HL-60/S4 (cell line): ENCODE data around the gene CHAD.

Experiments used
- in situ Hi-C: fragments of 300-500 bp; cut with MboI; formaldehyde crosslinking; loops from 2 replicates; pipeline ENCODE4 v1.14.3; 2022; ENCODE audit warnings: low sequenced_read_pairs

The CHAD gene

DNA sequence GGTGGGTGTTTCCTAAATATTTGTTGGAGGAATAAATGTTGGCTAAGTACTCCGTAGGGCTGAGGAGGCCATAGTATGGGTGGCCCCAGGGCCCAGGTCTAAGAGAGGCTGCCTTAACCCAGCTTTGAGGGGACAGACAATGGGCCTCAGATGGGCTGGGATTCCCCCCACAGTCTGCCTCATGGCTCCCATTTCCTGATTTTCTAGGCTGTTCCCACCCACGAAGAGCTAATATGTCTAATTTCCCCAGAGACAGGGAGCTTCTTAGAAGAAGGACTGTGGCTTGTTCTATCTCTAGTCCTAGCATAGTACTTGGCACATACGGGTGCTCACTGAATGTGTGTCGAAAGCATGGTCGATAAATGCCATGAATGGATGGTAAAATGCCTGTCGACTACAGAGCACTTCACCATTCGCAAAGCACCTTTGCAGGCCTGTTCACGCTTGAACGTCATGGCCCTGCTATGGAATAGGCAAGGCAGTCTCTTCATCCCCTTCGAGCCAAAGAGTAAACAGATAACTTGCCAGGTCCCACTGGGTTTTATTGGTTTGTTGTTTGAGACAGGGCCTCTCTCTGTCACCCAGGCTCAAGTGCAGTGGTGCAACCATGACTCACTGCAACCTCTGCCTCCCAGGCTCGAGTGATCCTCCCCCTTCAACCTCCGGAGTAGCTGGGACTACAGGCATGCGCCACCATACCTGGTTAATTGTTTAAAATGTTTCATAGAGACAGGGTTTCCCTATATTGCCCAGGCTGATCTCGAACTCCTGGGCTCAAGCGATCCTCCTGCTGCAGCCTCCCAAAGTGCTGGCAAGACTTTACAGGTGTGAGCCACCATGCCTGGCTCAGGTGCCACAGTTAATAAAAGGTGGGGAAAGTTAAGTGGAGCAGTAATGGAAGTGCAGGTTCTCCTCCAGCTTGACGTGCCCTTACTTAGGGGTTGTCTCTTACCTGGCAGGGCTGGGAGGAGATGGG lies 9.7 kb downstream of the CHAD start:
- in situ Hi-C loops: no loop called here

DNA sequence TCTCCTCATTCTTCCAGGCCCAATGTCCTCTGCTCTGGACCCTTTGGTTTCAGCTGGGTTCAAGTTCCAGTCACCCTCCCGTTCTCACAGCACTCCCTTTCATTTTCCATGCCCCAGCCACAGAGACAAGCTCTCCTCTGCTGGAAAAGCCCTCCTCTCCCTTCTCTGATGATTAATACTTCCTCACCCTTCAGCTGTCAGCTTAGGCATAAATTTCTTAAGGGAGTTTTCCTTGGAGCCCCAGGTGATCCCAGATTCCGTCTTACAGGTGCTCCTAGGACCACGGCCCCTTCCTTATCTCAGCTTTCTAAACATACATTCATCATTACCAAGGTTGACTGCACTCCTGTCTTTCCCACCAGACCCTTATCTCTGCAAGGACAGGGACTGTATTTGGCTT lies 10.4 kb downstream of the CHAD start:
- in situ Hi-C loops: no loop called here

DNA sequence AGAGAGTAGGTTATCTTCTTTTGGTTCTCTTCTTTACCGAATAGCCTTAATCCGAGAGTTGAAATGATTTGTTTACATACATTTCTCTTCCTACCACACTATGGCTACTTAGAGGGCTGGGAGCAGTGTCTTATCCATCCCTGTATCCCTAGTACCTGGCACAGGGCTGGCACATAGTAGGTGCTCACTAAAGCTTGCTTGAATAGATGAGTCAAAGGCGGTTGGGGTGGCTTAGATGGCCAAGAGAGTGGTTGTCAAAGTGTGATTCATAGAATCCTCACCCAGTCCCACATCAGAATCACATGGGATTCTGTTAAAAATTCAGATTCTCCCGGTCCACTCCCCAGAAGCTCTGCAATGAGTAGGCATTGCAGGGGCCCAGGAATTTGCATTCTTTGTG lies 11.1 kb downstream of the CHAD start:
- in situ Hi-C loops: no loop called here

DNA sequence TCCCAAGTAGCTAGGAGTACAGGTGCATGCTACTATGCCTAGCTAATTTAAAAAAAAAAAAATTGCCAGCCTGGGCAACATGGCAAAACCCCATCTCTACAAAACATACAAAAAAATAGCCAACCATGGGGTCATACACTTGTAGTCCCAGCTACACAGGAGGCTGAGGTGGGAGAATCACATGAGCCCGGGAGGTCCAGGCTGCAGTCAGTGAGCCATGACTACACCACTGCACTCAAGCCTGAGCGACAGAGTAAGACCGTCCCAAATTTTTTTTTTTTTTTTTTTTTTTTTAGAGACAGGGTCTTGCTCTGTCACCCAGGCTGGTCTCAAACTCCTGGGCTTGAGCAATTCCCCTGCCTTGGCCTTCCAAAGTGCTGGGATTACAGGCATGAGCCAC lies 14.8 kb downstream of the CHAD start:
- in situ Hi-C loops: no loop called here

DNA sequence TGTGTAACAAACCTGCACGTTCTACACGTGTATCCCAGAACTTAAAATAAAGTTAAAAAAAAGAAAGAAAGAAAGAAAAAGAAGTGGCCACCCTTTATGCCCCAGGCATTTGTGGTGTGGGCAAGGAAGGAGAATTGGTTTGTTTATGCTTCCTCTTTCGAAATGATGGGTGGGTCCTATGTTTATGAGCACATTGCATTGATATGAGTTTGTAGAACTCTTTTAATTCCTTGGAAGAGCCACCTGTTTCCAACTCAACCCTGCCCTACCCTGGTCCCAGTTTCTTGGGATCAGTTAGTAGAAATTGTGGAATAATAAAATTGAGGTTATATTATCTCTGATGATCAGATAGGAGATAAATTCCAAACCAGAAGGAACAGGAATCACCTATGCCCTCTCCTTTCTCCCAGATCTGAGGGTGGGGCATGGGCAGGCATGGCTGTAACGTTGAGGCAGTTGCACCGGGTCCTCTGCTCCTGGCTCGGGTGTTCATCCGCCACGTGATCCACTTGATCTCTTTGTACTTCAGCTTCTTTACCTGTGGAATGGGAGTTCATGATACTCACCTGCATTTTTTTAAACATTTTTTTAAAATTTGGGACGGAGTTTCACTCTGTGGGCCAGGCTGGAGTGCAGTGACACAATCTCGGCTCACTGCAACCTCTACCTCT lies 15.9 kb downstream of the CHAD start:
- in situ Hi-C loops: no loop called here

DNA sequence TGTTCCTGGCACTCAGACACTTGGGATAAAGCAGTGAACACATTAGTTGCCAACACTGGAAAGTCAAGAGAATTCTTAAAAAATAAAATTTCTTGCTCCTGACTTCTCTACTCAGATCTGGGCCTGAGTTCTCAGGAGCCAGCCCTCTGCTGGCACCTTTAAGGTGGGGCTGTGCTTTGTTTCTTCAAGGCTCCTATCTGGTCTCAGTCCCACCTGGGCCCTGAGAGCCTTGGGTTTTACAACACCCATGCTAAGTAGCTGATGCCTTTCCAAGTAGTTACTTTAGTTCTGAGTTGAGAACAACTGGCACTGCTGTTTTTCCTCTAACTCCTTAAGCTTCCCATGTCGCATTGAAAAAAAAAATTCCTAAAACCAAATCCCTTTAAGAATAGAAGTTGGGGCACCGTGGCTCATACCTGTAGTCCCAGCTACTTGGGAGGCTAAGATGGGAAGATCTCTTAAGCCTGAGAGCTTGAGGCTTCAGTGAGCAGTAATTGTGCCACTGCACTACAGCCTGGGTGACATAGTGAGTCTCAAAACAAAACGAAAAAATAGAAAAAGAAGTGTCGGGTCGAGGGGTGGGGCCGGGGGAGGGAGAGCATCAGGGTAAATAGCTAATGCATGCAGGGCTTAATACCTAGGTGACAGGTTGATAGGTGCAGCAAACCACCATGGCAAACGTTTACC lies 16.6 kb downstream of the CHAD start:
- in situ Hi-C loops: no loop called here

DNA sequence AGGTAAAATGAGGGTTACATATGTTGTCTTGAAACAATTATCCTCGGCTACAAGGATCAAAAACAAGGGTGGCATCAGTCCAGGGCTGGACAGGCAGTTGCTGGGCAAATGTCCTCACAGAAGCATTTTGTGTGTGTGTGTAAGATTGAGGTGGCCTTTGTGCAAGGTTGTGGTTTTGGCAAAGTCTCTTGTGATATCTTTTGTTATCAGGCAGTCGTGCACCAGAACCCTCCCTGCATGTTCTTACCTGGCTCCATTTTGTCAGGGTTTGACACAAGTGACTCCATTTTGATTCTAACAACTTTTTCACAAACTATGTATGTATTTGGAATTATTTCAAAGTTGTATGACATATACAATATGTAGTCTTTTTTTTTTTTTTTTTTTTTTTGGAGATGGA lies 20.0 kb downstream of the CHAD start:
- in situ Hi-C loops: no loop called here

DNA sequence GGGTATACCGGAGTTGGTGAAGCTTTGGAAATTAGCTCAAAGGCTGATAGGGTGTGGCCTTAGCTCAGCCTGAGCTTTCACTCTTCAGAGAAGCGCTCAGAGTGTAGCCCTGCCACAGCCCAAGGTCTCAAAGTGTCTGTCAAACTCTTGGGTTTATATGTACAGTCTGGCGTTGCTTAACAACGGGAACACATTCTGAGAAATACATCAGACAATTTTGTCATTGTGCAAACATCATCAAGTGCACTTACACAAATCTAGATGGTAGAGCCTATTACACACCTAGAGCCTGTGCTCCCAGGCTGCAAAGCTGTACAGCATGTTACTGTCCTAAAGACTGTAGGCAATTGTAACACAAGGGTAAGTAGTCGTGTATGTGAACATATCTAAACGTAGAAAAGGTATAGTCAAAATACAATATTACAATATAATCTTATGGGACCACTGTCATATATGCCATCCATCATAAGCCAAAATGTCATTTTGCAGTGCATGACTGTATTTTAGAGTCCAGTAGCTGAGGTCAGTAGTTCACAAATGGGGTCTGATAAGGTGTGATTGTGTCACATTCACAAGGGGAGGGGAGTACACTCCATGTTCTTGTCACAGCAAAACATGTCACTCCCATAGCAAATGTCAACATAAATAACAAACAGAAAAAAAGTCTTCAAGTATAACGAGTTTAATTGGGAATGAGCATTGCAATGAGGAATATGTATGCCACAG lies 20.6 kb downstream of the CHAD start:
- in situ Hi-C loops: no loop called here

DNA sequence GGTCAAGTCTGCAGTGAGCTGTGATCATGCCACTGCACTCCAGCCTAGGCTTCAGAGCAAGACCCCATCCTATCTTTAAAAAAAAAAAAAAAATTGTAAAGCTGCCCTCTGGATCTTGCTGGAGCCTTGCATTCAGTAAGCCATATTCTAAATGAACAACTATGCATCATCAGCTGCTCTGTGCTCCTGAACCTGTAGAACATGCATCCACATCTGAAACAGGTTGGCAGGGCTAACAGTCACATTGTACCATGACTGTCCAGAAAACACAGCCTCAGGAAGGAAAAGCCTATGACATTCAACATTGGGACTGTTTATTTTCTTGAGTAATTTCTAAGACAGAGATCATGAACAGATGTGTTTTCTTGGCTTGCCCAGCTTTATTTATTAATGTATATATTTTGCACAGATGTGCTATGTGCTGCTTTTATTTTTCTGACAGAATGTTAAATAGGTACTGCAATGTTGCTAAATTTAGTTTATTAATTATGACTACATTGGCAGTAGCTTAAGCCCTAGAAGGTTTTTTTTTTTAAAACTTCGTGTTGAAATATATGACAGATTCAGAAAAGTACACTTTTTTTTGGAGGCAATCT lies 22.9 kb downstream of the CHAD start:
- in situ Hi-C loops: no loop called here

DNA sequence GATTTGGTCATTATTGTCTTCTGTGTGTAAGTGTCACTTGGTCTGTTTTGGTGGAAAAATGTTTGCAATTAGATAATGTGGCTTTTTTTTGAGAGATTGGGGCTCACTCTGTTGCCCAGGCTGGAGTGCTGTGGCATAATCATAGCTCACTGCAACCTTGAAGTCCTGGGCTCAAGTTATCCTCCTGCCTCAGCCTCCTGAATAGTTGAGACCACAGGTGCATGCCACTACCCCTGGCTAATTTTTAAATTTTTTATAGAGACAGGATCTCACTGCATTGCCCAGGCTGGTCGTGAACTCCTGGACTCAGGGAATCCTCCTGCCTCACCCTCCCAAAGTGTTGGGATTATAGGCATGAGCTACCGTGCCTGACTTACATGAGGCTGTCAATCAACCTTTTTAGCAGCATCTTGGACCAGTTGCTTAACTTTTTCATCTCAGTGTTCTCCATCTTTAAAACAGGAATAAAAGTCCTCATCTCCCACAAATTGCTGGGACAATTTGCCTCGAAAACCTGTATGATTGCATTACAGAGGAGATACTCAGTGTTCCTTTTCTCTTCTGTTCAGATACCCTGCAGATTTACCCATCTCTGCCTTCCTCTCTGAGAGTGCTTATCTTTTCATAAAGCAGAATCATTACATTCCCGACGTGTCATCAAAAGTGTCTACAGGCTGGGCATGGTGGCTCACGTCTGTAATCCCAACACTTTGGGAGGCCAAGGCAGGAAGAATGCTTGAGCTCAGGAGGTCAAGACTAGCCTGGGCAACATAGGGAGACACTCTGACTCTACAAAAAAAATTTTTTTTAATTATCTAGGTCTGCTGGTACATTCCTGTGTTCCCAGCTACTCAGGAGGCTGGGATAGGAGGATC lies 23.6 kb downstream of the CHAD start:
- in situ Hi-C loops: no loop called here

DNA sequence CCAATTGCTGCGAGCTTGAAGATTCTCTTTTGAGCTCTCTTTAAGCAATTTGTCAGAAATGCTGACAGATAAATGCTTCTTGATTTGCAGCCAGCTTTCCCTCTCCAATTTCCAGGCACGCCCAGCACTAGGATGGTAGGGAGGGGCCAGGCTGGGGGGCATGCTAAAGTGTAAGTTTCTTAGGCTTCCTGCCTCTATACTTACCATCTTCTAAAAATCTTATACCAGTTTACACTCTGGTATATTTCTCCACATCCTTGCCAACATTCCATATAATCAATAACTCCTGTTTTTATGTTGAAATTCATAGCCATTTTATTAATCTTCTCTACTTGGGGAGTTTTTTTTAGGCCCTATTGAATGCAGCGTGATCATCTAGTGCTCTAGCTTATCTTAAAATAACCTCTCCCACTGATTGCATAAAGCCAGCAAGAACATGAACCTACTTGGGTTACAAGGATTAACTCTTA lies 25.1 kb downstream of the CHAD start:
- in situ Hi-C loops: no loop called here

DNA sequence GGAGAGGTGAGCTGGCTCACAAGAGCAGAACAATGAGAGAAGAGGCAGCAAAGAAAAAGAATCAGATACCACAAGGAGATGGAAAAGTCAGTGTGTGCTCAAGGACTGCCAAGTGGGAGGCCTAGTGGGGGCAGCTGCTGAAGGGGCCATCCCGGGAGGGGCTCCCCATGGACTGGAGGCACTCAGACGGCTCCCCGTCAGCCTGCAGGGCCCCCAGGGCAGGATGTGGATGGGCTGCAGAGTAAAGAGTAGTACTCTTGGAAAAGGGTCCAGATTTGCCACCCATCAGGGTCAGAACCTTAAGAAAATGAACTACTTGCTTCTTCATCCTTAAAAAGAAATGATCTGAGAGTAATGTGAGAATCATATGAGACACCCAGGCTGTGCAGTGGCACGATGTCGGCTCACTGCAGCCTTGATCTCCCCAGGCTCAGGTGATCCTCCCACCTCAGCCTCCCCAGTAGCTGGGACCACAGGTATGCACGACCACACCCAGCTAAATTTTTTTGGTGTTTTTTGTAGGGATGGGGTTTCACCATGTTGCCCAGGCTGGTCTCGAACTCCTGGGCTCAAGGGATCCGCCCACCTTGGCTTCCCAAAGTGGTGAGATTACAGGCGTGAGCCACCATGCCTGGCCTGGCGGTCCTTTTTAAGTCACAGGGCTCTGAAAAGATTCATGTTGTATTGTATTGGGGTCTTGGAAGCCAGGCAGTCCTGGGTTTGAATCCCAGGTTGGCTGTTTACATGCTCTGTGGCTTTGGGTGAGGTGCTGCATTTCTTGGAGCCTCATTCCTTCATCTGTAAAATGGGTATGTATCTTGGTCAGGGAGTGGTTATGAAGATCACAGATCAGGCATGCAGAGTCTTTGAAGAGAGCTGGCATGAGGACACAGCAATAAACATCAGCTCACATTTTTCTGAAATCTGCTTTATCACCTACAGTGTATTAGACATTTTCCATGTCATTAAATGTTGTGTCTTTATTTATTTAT lies 27.5 kb downstream of the CHAD start:
- in situ Hi-C loops: no loop called here

DNA sequence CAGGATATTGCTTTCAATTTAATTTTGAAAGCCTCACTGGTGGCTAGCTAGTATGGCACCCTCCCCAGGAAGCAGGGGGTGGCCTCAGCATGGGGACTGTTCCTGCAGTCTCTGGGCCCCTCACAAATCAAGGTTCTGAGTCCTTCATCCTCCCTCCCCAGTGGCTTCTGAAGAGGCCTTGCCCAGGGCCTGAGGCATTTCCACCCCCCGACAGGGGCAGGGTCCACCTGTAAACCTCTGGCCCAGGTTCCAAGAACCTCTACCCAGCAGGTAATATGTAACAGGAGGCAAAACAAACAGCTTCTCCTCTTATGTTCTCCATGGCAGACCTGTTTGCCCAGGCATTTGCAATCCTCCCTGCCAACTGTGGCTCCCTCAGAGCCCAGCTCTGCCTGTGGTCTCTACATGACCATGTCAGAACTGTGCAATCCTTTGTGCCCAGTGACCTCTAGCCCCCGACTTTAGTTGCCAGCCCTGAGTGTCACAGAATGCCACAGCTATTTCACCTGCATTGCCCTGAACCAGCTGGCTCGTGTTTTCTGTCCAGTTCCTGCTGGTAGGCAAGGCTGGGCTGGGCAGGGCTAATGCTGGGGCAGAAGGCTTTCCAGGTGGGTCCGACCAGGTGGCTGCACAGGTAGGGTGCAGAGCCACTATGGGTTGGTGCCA lies 28.4 kb downstream of the CHAD start:
- in situ Hi-C loops: no loop called here

DNA sequence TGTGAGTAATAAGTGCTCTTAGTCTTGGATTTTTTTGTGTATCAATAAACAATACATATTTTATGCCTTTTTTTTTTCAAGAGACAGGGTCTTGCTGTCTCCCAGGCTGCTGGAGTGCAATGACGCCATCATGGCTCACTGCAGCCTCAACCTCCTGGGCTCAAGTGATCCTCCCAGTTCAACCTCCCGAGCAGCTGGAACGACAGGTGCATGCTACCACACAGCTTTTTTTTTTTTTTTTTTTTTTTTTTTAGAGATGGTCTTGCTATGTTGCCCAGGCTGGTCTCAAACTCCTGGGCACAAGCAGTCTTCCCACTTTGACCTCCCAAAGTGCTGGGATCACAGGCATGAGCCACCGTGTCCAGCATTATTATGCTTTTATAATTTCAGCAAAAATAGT lies 29.7 kb downstream of the CHAD start:
- in situ Hi-C loops: no loop called here

DNA sequence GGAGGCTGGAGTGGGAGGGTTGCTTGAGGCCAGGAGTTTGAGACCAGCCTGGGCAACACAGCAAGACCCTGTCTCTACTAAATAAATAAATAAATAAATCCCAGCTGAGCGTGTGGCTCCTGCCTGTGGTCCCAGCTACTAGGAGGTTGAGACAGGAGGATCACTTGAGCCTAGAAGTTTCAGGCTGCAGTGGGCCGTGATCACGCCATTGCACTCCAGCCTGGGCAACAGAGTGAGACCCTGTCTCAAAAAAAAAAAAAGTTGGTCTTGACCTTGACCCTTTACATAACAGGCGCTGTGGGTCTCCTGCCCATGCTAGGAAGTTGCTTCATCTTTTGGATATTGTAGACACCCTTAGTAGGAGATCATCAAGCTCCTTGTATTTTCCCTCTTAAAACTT lies 31.3 kb downstream of the CHAD start:
- in situ Hi-C loops: no loop called here

DNA sequence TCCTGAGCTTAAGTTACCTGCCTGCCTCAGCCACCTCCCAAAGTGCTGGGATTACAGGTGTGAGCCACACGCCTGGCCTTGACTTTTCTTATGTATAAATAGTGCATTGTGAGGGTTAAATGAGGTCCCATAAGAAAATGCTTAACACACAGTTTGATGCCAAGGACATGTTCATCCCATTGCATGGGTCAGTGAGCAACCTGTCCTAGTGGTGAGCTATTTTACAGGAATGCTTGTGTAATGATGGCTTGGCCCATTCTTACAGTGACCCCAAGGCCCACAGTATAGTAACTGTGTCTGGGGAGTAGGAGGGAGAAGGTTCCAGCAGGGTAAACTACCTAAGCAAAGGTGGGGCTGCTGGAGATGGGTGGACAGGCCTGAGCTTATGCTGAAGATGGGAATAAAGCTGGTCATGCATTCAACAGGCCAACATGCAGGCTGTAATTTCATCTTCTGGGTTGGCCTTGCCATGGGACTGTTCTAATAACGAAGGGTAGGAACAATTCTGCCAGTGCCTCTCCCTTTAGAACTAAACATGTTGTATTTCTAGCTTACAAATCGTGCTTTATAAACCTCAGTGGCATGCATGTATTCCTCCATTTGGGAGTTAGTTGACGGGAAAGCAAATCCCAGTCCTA lies 36.4 kb downstream of the CHAD start:
- in situ Hi-C loops: no loop called here
